Measurements from ENCODE around the gene ATPAF2. TPM values are rescaled to one million over a fixed set of nuclear protein-coding genes. Genes with fewer than 3 reads are reported as not detected.

ATPAF2 gene
- total and polyA plus RNA-seq, 2 donors (not counting 3 experiments of a cell fraction or from before 2014, with no cell fraction given) = 23.2 to 35.7 TPM

DNA sequence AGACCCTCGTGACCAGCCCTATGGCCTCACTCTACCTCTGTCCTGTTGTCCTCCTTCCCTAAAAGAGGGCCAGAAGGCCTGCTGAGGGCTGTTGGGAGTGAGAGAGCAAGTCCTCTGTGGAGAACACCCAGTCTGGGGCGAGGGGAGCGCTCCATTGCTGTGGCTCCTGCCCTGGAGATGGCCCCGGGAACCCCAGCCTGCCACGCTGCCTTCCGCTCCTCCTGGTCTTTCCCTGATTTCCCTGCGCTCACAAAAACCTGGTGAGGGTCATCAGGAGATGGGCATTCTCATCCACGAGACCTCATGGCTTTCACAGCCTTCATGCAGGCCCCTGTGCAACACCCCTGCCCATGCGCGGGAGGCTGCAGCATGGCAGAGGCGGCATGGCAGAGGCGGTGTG is 45.1 kb downstream of the ATPAF2 start:
- intact Hi-C loops (cut with micrococcal nuclease) (loop anchor here (1.0 kb wide), 1 partner anchor 39 kb away; no protein-coding TSS in a partner anchor), dilution Hi-C loops (cut with MboI; ENCODE audit: extremely low pct_ligation_motif_present, low sequenced_read_pairs) (no loop called here)
- BruUV-seq (replicated peaks) = no TSS peak
- H3K27me3 ChIP-seq (ENCODE audit: control insufficient read depth in 2 of 2, insufficient read depth in 2 of 2, low read length in 2 of 2) = no peaks in the 10 kb centered on the region
- TF ChIP-seq JUN (IDR thresholded peaks at IDR 0.05; ENCODE audit: borderline replicate concordance, insufficient read depth, insufficient read length, low read depth) (no peak), MYC (IDR thresholded peaks at IDR 0.05; ENCODE audit: low read depth, low read length) (no peak), GATA2 (IDR thresholded peaks at IDR 0.05; ENCODE audit: insufficient read depth, insufficient read length, low read depth, low read length) (no peak), POLR2AphosphoS5 (IDR thresholded peaks at IDR 0.05; ENCODE audit: insufficient read depth, low read depth, low read length) (no peak)
- TF ChIP-seq, protein P1, sequence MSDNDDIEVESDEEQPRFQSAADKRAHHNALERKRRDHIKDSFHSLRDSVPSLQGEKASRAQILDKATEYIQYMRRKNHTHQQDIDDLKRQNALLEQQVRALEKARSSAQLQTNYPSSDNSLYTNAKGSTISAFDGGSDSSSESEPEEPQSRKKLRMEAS (IDR thresholded peaks at IDR 0.05; ENCODE audit: insufficient read depth, insufficient read length) = no peak
- TF ChIP-seq, protein P2, sequence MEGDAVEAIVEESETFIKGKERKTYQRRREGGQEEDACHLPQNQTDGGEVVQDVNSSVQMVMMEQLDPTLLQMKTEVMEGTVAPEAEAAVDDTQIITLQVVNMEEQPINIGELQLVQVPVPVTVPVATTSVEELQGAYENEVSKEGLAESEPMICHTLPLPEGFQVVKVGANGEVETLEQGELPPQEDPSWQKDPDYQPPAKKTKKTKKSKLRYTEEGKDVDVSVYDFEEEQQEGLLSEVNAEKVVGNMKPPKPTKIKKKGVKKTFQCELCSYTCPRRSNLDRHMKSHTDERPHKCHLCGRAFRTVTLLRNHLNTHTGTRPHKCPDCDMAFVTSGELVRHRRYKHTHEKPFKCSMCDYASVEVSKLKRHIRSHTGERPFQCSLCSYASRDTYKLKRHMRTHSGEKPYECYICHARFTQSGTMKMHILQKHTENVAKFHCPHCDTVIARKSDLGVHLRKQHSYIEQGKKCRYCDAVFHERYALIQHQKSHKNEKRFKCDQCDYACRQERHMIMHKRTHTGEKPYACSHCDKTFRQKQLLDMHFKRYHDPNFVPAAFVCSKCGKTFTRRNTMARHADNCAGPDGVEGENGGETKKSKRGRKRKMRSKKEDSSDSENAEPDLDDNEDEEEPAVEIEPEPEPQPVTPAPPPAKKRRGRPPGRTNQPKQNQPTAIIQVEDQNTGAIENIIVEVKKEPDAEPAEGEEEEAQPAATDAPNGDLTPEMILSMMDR (IDR thresholded peaks at IDR 0.05; ENCODE audit: extremely low read depth in 1 of 2, insufficient read depth in 1 of 2, low read depth in 1 of 2, low read length in 2 of 2) = no peak
- no peak overlapping the region for H3K9ac ChIP-seq (replicated peaks; ENCODE audit: extremely low read depth, insufficient read depth, low read length)
- no peaks in the 10 kb centered on the region for H3K9me1 ChIP-seq (replicated peaks; ENCODE audit: control insufficient read depth, extremely low read depth, insufficient read depth, low read length)
- POLR2A ChIA-PET = no interaction called here
- CTCF ChIA-PET = interaction anchor here (1.2 to 1.9 kb wide), 3 partner anchors 21 to 42 kb away, joined by 4 to 17 read pairs (median 7); partner anchors contain the start of genes DRC3 and TOM1L2
- no peak overlapping the region for H3K27ac ChIP-seq (ENCODE audit: insufficient read depth, low read depth, low read length)
- no peaks in the 10 kb centered on the region for H3K79me2 ChIP-seq (ENCODE audit: control insufficient read depth, insufficient read depth, low read length)
- H3K4me1 ChIP-seq (ENCODE audit: control insufficient read depth, extremely low read depth, insufficient read depth, low read length) = no peaks in the 10 kb centered on the region
- H3K9me3 ChIP-seq (replicated peaks; ENCODE audit: control insufficient read depth, insufficient read depth, low read length) = no peaks in the 10 kb centered on the region
- no peaks in the 10 kb centered on the region for H3K36me3 ChIP-seq (ENCODE audit: control insufficient read depth in 2 of 2, extremely low read depth in 1 of 2, insufficient read depth in 2 of 2, low read length in 2 of 2)
- H4K20me1 ChIP-seq (replicated peaks; ENCODE audit: control insufficient read depth, extremely low read depth, insufficient read depth, low read length) = no peaks in the 10 kb centered on the region
- FAIRE-seq = no peak
- H2AFZ ChIP-seq (ENCODE audit: low read depth, low read length) = no peak overlapping the region
- H3K4me2 ChIP-seq (ENCODE audit: insufficient read depth, low read length) = no peak overlapping the region
- no peak for DNase-seq (ENCODE audit: low read depth, low spot score)
- H3K4me3 ChIP-seq (replicated peaks in 1 of 3; ENCODE audit: insufficient read depth in 1 of 3, low read depth in 1 of 3, low read length in 3 of 3) = no peak overlapping the region

All from endothelial cell of umbilical vein (primary cell).